ENCODE data around the gene PLPP1.

GRCh38 chr5:55554585-55555202, 19.9 kb upstream of the PLPP1 start:
- TF ChIP-seq CTCF (conservative IDR thresholded peaks at IDR 0.05) (no peak), ZFX (IDR thresholded peaks at IDR 0.05) (no peak)

Measured in C4-2B (cell line).